Endothelial cell of umbilical vein (primary cell): ENCODE results near the gene LILRB5. TPM values are rescaled to one million over a fixed set of nuclear protein-coding genes. Genes with fewer than 3 reads are reported as not detected.
"Not testable (repeated sequence)": the region's sequence is repeated elsewhere in the genome, so short reads cannot be mapped to it uniquely, and the experiment has no call there.

Experiments used
- BruUV-seq: library from RNA; stranded (reverse); fragments of 400-500 nt; replicated peaks from 2 replicates; lab custom pipeline; 2021; lab: Mats Ljungman, UMichigan
- CTCF ChIA-PET: fragments of 300-600, 350-600 bp; sonication (Branson Sonifier 250); formaldehyde crosslinking; loops from one replicate; lab custom pipeline; 2021; ENCODE audit warnings: antibody characterized with exemption, inconsistent platforms; lab: Charles Lee
- POLR2A ChIA-PET: fragments of 300-600, 350-600 bp; sonication (Branson Sonifier 250); formaldehyde crosslinking; loops from one replicate; lab custom pipeline; 2021; ENCODE audit warnings: antibody characterized with exemption, inconsistent platforms; lab: Charles Lee
- DNase-seq: peaks from one replicate; pipeline ENCODE4 v3.0.0-alpha.2; 2011; ENCODE audit warnings: low read depth, low spot score
- FAIRE-seq: peaks from 2 replicates; lab custom pipeline; 2011; peaks lifted over from hg19 to GRCh38; lab: Jason Lieb, UNC
- H2AFZ ChIP-seq: 2 replicates; pipeline ENCODE4 v1.6.0; 2012; ENCODE audit warnings: low read depth, low read length, control low read depth, inconsistent platforms
- H3K27ac ChIP-seq: 2 replicates; pipeline ENCODE4 v1.5.1; 2011; ENCODE audit warnings: low read depth, mild to moderate bottlenecking, control low read depth, low read length, moderate library complexity; ENCODE audit not compliant: insufficient read depth
- H3K27me3 ChIP-seq, 2 experiments: 2 replicates each; pipeline versions ENCODE4 v1.6.0 to v1.6.1; 2011; ENCODE audit warnings: low read length in 2 of 2, mixed read lengths in 1 of 2; ENCODE audit not compliant: control insufficient read depth in 2 of 2, insufficient read depth in 2 of 2
- H3K36me3 ChIP-seq, 2 experiments: 2 replicates in 1 of 2; 3 replicates in 1 of 2; pipeline ENCODE4 v1.5.1; 2011; ENCODE audit warnings: low read length in 2 of 2, mild to moderate bottlenecking in 1 of 2, moderate library complexity in 1 of 2; ENCODE audit not compliant: control insufficient read depth in 2 of 2, insufficient read depth in 2 of 2; ENCODE audit errors: extremely low read depth in 1 of 2
- H3K4me1 ChIP-seq: 3 replicates; pipeline ENCODE4 v1.5.1; 2011; ENCODE audit warnings: mild to moderate bottlenecking, low read length; ENCODE audit not compliant: control insufficient read depth, insufficient read depth; ENCODE audit errors: extremely low read depth
- H3K4me2 ChIP-seq: 2 replicates; pipeline ENCODE4 v1.6.1; 2011; ENCODE audit warnings: low read length, control low read depth, mixed read lengths; ENCODE audit not compliant: insufficient read depth
- H3K4me3 ChIP-seq, 3 experiments: fragments of 200-600 bp in 1 of 3; sonication (generic), shearing (Covaris generic) in 1 of 3; replicated peaks in 1 of 3; 2 replicates each; pipeline ENCODE4 v1.5.1; 2011 to 2016; ENCODE audit warnings: control low read depth in 3 of 3, low read length in 3 of 3, mild to moderate bottlenecking in 2 of 3, inconsistent platforms in 1 of 3, low read depth in 1 of 3, moderate library complexity in 1 of 3; ENCODE audit not compliant: insufficient read depth in 1 of 3
- H3K79me2 ChIP-seq: 2 replicates; pipeline ENCODE4 v1.6.0; 2012; ENCODE audit warnings: low read length, inconsistent platforms; ENCODE audit not compliant: control insufficient read depth, insufficient read depth
- H3K9ac ChIP-seq: replicated peaks from 2 replicates; pipeline ENCODE3; 2011; ENCODE audit warnings: low read length, control low read depth; ENCODE audit not compliant: insufficient read depth; ENCODE audit errors: extremely low read depth
- H3K9me1 ChIP-seq: replicated peaks from 3 replicates; pipeline ENCODE4 v1.6.0; 2011; ENCODE audit warnings: mild to moderate bottlenecking, low read length; ENCODE audit not compliant: control insufficient read depth, insufficient read depth; ENCODE audit errors: extremely low read depth
- H3K9me3 ChIP-seq: replicated peaks from 2 replicates; pipeline ENCODE4 v1.5.1; 2012; ENCODE audit warnings: low read length, inconsistent platforms; ENCODE audit not compliant: control insufficient read depth, insufficient read depth
- H4K20me1 ChIP-seq: replicated peaks from 2 replicates; pipeline ENCODE3; 2011; ENCODE audit warnings: mild to moderate bottlenecking, low read length; ENCODE audit not compliant: control insufficient read depth, insufficient read depth; ENCODE audit errors: extremely low read depth
- EZH2 ChIP-seq: IDR thresholded peaks from 2 replicates; pipeline ENCODE4 v1.6.1; 2012; ENCODE audit warnings: borderline replicate concordance, low read depth, mild to moderate bottlenecking, moderate library complexity, low read length, inconsistent platforms; ENCODE audit not compliant: severe bottlenecking
- FOS ChIP-seq: IDR thresholded peaks from 2 replicates; pipeline ENCODE4 v1.6.1; 2011; ENCODE audit warnings: mild to moderate bottlenecking, low read length, moderate library complexity, borderline replicate concordance; ENCODE audit not compliant: insufficient read depth
- GATA2 ChIP-seq: IDR thresholded peaks from 2 replicates; pipeline ENCODE4 v1.7.0; 2011; ENCODE audit warnings: low read depth, mild to moderate bottlenecking, moderate library complexity, mixed read lengths, low read length; ENCODE audit not compliant: insufficient read length, insufficient read depth
- JUN ChIP-seq: IDR thresholded peaks from 2 replicates; pipeline ENCODE4 v1.6.1; 2011; ENCODE audit warnings: borderline replicate concordance, low read depth; ENCODE audit not compliant: insufficient read length, insufficient read depth
- MYC ChIP-seq: IDR thresholded peaks from one replicate; pipeline ENCODE4 v1.6.1; 2011; ENCODE audit warnings: mild to moderate bottlenecking, low read depth, low read length
- POLR2A ChIP-seq: IDR thresholded peaks from 2 replicates; pipeline ENCODE4 v1.6.1; 2012; ENCODE audit warnings: low read depth, mild to moderate bottlenecking, control low read depth, low read length
- POLR2AphosphoS5 ChIP-seq: IDR thresholded peaks from 2 replicates; pipeline ENCODE4 v1.6.1; 2012; ENCODE audit warnings: low read depth, mild to moderate bottlenecking, control low read depth, low read length, moderate library complexity; ENCODE audit not compliant: insufficient read depth
- dilution Hi-C: fragments of 300-500 bp; cut with MboI; formaldehyde crosslinking; loops from one replicate; pipeline ENCODE4 v1.15.0; 2019; ENCODE audit warnings: low sequenced_read_pairs; ENCODE audit not compliant: extremely low pct_ligation_motif_present
- intact Hi-C: fragments of 100-400 bp; cut with micrococcal nuclease; formaldehyde crosslinking; loops from one replicate; pipeline ENCODE4 v1.10.0; 2022
- polyA plus RNA-seq, 4 experiments: library from polyadenylated mRNA; depleted of rRNA in 3 of 4; stranded (reverse) in 3 of 4; unstranded in 1 of 4; fragments of >200 nt; gene quantifications; 2 replicates each; pipeline versions ENCODE4 v1.2.1 to v1.2.3, GENCODE V29; 2011 to 2012; ENCODE audit warnings: missing spikeins in 1 of 4
- total RNA-seq: library from RNA; stranded (reverse); gene quantifications from 2 replicates; pipeline ENCODE4 v1.2.3, GENCODE V29; 2021
- TF ChIP-seq, protein P1 (sequence below): IDR thresholded peaks from 2 replicates; pipeline ENCODE4 v1.6.1; 2011; ENCODE audit not compliant: insufficient read depth, insufficient read length
- TF ChIP-seq, protein P2 (sequence below), 2 donors: IDR thresholded peaks; 1 replicate in 1 of 2; 2 replicates in 1 of 2; pipeline ENCODE4 v1.5.1; 2011; ENCODE audit warnings: low read length in 2 of 2, mild to moderate bottlenecking in 2 of 2, moderate library complexity in 2 of 2, control low read depth in 1 of 2, inconsistent platforms in 1 of 2, low read depth in 1 of 2; ENCODE audit not compliant: insufficient read depth in 1 of 2; ENCODE audit errors: extremely low read depth in 1 of 2

Gene LILRB5
- total and polyA plus RNA-seq, 2 donors (not counting 3 experiments of a cell fraction or from before 2014, with no cell fraction given): not detected

DNA sequence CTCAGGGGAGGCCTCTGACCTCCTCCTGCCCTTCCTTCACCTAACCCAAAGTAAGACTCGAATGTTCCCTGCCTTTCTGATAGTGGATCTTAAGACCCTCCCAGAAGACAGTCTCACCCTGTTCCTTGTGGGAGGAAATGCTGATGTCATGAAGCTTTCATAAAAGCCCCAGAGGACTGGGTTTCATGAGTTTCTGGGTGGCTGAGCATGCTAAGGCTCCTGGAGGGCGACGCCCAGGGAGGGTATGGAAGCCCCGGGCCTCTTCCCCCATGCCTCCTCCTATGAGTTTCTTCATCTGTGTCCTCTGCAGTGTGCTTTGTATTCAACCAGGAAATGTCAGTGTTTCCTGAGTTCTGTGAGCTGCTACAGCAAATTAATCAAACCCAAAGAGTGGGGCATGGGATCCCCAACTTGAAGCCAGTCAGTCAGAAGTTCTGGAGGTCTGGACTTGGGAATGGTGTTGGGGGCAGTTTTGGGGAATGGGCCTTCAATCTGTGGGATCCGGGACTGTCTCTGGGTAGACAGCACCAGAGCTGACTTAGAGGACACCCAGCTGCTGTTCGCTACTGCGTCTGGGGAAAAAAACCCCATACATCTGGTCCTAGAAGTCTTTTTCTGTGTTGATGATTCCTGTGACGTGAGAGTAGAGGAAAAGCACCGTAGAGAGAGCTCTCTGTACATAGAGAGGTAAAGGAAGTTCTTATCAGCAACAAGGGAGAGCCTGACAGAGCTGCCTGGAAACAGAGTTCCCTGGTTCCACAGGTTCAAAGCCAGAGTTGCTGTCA, 25.8 kb upstream of the LILRB5 start:
- H4K20me1 ChIP-seq: no peaks in the 10 kb centered on the region
- H3K9ac ChIP-seq: no peak overlapping the region
- BruUV-seq: no TSS peak
- H3K79me2 ChIP-seq: no peaks in the 10 kb centered on the region
- dilution Hi-C loops (no loop called here), intact Hi-C loops (no loop called here)
- FAIRE-seq (no peak), DNase-seq (no peak)
- no peaks in the 10 kb centered on the region for H3K9me1 ChIP-seq
- no peak overlapping the region for H3K4me2 ChIP-seq
- CTCF ChIA-PET: no interaction called here
- no peak overlapping the region for H2AFZ ChIP-seq
- no peak overlapping the region for H3K4me3 ChIP-seq
- POLR2A ChIA-PET: no interaction called here
- peaks cover 3 to 6% of the 10 kb centered on the region in 2 experiments for H3K27me3 ChIP-seq
- H3K9me3 ChIP-seq: no peaks in the 10 kb centered on the region
- H3K27ac ChIP-seq: no peak overlapping the region
- H3K36me3 ChIP-seq: no peaks in the 10 kb centered on the region
- TF ChIP-seq MYC: no peak
- TF ChIP-seq FOS: no peak
- TF ChIP-seq GATA2: no peak
- no peak for TF ChIP-seq POLR2A
- TF ChIP-seq EZH2: no peak
- TF ChIP-seq, protein P1, sequence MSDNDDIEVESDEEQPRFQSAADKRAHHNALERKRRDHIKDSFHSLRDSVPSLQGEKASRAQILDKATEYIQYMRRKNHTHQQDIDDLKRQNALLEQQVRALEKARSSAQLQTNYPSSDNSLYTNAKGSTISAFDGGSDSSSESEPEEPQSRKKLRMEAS: no peak
- TF ChIP-seq, protein P2, sequence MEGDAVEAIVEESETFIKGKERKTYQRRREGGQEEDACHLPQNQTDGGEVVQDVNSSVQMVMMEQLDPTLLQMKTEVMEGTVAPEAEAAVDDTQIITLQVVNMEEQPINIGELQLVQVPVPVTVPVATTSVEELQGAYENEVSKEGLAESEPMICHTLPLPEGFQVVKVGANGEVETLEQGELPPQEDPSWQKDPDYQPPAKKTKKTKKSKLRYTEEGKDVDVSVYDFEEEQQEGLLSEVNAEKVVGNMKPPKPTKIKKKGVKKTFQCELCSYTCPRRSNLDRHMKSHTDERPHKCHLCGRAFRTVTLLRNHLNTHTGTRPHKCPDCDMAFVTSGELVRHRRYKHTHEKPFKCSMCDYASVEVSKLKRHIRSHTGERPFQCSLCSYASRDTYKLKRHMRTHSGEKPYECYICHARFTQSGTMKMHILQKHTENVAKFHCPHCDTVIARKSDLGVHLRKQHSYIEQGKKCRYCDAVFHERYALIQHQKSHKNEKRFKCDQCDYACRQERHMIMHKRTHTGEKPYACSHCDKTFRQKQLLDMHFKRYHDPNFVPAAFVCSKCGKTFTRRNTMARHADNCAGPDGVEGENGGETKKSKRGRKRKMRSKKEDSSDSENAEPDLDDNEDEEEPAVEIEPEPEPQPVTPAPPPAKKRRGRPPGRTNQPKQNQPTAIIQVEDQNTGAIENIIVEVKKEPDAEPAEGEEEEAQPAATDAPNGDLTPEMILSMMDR (IDR thresholded peaks at IDR 0.05; ENCODE audit: extremely low read depth in 1 of 2, insufficient read depth in 1 of 2, low read depth in 1 of 2, low read length in 2 of 2): no peak
- TF ChIP-seq POLR2AphosphoS5: no peak
- TF ChIP-seq JUN: no peak
- H3K4me1 ChIP-seq: no peaks in the 10 kb centered on the region

DNA sequence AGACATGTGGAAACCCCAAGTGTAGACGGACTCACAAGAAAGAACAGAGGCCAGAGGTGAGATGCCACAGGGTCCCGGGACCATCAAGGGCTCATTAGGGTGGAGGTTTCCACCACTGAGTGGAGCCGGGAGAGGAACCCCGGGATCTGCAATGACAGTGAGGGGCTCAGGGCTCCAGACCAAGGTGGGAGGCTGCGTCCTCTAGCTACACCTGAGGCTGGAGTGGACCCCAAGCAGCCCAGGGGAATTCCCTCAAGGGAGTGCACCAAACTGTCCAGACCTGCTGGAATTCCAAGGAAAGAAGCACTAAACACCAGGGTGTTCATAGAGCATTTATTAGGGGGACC, 24.6 kb upstream of the LILRB5 start:
- H3K27me3 ChIP-seq, DNase-seq, H3K4me2 ChIP-seq, CTCF ChIA-PET, H3K9me1 ChIP-seq, H4K20me1 ChIP-seq, intact Hi-C loops, H3K27ac ChIP-seq, H3K4me3 ChIP-seq, FAIRE-seq, POLR2A ChIA-PET, H3K9ac ChIP-seq, BruUV-seq, H3K36me3 ChIP-seq, H3K79me2 ChIP-seq, H2AFZ ChIP-seq, H3K9me3 ChIP-seq, H3K4me1 ChIP-seq, dilution Hi-C loops: not testable (repeated sequence)
